Embryonic facial prominence (tissue), 1 donor: ENCODE data around the gene SLC39A11.
"Not testable (repeated sequence)": the region's sequence is repeated elsewhere in the genome, so short reads cannot be mapped to it uniquely, and the experiment has no call there.

Source experiments
- DNase-seq: peaks from one replicate; pipeline ENCODE4 v3.0.0-alpha.2; 2016; ENCODE audit errors: extremely low spot score

Gene SLC39A11

GRCh38 chr17:72832306-72832705 lies 260.2 kb downstream of the SLC39A11 start:
- no peak for DNase-seq

DNA sequence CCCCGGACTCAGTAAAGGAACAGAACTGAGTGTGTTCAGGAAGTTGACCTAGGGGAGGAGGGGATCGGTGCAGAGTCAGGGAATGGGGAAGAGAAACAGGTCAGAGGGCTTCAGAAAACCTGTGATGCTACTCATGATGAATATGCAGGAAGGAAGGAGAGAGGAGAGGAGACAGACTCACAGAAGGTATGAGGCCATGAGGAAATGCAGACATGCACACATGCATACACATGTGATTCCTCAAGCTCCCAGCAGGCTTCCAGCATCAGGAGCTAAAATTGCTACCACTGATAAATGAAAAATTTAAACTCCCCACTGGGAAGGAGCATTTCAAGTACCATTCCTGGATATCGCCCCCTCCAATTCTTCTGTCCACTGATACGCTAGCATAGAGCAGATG lies 262.6 kb downstream of the SLC39A11 start:
- DNase-seq = no peak

- no peak for DNase-seq
Observed at GRCh38 chr17:72826602-72827001, 265.9 kb downstream of the SLC39A11 start.

DNA sequence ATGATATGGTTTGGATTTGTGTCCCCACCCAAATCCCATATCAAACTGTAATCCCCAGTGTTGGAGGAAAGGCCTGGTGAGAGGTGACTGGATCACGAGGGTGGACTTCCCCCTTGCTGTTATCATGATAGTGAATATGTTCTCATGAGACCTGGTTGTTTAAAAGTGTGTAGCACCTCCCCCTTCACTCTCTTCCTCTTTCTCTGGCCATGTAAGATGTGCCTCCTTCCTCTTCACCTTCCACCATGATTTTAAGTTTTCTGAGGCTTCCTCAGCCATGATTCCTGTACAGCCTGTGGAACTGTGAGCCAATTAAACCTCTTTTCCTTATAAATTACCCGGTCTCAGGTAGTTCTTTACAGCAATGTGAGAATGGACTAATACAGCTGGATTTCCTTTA lies 266.4 kb downstream of the SLC39A11 start:
- not testable (repeated sequence) for DNase-seq

GRCh38 chr17:72825218-72825617 lies 267.3 kb downstream of the SLC39A11 start:
- DNase-seq = no peak

DNA sequence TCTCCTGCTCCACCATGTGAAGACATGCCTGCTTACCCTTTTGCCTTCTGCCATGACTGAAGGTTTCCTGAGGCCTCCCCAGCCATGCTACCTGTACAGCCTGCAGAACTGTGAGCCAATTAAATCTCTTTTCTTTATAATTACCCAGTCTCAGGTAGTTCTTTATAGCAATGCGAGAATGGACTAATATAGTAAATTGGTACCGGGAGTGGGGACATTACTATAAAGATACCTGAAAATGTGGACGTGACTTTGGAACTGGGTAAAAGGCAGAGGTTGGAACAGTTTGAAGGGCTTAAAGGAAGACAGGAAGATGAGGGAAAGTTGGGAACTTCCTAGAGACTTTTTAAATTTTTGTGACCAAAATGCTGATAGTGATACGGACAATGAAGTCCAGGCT lies 268.2 kb downstream of the SLC39A11 start:
- not testable (repeated sequence) for DNase-seq

DNA sequence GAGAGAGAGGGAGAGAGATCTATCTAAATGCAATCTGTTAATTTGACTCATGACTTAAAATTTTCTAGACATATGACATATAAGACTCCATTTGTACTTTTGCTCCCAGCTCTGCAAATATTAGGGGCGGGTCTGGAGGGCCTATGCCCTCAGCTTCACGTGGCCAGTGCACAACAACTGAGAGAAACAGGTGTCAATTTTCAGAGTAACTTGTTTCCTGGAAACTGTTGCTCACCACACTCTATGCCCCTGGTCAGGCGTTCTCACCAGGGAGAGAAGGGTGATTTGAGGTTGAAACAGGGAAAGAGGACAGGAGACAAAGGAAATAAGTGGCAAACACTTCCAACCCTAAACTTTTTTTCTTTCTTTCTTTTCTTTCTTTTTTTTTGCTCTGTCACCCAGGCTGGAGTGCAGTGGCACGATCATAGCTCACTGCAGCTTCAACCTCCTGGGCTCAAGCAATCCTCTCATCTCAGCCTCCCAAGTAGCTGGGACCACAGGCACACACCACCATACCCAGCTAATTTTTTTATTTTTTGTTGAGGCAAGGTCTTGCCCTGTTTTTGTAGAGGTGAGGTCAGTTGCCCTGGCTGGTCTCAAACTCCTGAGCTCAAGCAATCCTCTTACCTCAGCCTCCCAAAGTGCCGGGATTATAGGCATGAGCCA lies 270.0 kb downstream of the SLC39A11 start:
- DNase-seq = no peak

GRCh38 chr17:72816406-72816805 lies 276.1 kb downstream of the SLC39A11 start:
- DNase-seq = no peak

GRCh38 chr17:72813481-72813880 lies 279.0 kb downstream of the SLC39A11 start:
- DNase-seq = no peak

DNA sequence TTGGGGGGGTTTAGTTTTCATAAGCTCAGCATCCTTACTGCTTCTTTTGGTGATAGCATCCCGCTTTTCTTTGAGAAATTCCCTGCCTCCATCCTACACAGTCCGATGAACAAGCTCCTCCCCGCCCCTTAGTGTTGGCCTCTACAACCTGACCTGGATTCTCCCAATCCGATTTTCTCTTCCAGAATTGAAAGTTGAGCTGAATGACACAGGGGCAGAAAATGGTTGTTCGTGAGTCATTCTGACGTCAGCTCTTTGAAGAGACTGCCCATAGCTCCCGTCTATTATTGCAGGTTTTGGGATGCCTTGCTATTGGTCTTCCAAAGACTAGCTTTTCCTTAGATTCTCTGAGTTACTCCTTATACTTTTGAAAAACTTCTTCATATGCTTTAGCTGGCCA lies 279.7 kb downstream of the SLC39A11 start:
- no peak for DNase-seq

DNA sequence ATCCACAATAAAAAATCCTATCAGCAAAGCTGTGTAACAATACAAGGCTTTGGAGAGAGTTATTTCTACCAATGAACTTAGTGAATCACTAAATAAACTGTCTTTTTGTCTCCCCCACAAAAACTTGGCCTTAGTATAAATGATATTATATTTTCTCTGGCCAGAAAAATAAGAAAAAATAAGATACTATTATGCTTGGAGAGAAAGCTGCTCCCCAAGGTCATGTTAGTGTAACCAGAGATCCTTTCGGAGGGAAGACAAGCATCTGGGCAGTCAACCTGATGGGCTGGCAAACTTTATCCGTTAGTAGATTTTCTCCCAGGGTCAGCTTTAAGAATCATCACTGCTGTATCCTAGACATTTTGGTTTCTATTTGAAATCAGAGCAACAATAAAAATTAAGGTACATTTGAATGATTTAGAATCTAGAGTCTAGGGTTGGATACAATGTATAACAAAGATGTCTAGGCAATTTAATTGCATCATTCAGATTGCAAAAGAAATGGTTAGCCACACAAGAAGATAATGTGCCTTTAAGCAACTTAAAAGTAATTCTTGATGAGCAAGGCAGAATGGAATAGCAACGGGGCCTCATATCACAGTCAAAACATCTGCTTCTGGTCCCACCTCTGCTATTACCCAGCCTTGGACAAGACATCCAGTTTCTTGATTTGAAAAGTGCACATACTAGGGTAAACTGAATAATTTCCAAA lies 280.4 kb downstream of the SLC39A11 start:
- DNase-seq = no peak

- DNase-seq = no peak
Observed at GRCh38 chr17:72810991-72811508, 281.4 kb downstream of the SLC39A11 start.

- no peak for DNase-seq
Observed at GRCh38 chr17:72806011-72806410, 286.5 kb downstream of the SLC39A11 start.

GRCh38 chr17:72804949-72805707 lies 287.4 kb downstream of the SLC39A11 start:
- no peak for DNase-seq

GRCh38 chr17:72802726-72803125 lies 289.8 kb downstream of the SLC39A11 start:
- DNase-seq = no peak

DNA sequence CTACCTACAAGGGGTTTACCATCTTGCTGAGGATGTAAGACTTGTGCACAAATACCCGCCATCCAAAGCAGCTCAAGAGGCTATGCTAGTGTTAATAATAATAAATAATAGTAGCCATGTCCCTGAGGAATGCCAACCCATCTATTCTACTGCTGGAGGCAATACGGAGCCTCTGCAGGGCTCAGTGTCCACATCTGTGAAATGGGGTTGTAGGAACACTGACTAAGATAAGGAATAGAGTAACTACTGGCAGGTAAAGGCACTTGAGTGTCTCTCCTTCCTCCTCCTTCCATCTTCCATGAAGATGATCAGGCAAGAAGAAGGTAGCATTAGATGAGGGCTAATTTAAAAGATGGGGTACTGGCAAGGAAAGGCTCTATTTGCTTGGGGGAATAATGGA lies 295.3 kb downstream of the SLC39A11 start:
- no peak for DNase-seq

GRCh38 chr17:72795941-72796340 lies 296.5 kb downstream of the SLC39A11 start:
- DNase-seq = no peak

DNA sequence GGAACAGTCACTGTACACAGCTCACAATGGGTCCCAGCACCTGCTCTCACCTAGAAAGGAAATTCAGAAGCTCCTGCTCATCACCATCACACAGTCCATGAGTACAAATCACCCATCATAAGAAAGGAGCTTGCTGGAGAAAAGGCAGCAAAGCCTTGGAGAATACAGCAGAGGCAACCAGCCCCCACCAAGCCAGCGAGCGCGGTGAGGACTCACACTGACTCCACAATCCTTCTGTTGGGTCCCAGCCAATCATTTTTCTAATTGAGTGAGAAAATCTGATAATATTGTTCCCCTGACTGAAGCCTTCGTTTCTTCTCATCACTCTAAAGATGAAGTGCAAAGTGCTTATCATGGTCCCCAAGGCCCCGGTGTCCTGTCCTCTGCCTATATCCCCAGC lies 298.3 kb downstream of the SLC39A11 start:
- DNase-seq = no peak

- DNase-seq = no peak
Observed at GRCh38 chr17:72792771-72793170, 299.7 kb downstream of the SLC39A11 start.

- no peak for DNase-seq
Observed at GRCh38 chr17:72790190-72790589, 302.3 kb downstream of the SLC39A11 start.

DNA sequence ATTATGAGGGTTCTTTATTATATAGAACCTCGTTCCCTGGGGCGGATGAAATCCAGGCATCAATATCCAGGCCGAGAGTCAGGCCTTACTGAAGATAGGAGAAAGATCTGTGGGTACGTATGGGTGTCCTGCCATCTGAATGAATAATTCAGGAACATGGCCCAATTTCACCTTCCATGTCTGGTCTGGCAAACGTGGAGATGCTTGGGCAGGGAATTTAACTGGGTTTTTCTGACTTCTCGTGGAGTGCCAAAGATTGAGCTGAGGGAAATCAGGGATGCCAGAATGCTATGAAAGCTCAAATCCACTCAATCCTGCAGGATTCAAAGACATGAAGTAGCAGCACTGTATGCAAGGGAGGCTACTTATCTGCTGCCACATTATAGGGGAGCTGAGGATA lies 302.8 kb downstream of the SLC39A11 start:
- no peak for DNase-seq

GRCh38 chr17:72788950-72789585 lies 303.4 kb downstream of the SLC39A11 start:
- DNase-seq = no peak
